Skeletal muscle cell (primary cell): Measurements from ENCODE around the gene EID2.

ENCODE experiments used
- DNase-seq: peaks from one replicate; pipeline ENCODE4 v3.0.0-alpha.2; 2010; ENCODE audit warnings: low read depth
- H3K4me3 ChIP-seq: 2 replicates; pipeline ENCODE4 v1.5.1; 2011; ENCODE audit warnings: low read depth, mild to moderate bottlenecking, control low read depth, low read length, moderate library complexity

The EID2 gene, protein sequence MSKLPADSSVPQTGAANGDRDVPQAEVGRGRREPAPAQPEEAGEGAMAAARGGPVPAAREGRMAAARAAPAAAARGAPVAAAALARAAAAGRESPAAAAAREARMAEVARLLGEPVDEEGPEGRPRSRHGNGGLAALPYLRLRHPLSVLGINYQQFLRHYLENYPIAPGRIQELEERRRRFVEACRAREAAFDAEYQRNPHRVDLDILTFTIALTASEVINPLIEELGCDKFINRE

DNA sequence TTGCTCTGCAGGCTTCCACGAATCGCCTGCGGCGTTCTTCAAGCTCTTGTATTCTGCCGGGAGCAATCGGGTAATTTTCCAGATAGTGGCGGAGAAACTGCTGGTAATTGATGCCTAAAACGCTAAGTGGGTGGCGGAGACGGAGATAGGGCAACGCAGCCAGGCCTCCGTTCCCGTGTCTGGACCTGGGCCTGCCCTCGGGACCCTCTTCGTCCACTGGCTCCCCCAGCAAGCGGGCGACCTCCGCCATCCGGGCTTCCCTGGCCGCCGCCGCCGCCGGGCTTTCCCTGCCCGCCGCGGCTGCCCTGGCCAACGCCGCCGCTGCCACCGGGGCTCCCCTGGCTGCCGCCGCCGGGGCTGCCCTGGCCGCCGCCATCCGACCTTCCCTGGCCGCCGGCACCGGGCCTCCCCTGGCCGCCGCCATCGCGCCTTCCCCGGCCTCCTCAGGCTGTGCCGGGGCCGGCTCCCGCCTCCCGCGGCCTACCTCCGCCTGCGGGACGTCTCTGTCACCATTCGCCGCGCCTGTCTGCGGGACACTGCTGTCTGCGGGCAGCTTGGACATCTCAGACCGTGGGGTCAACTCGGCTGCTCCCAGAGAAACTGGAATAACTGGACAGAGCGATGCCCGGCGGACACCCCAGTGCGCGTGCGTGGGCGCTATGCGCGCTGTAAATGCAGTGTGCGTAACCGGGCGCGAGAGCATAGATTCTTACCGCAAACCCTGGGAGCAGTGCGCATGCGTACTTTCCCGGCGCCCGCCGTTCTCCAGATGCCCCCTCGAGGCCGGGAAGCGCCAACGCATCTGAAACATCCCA lies at the start of gene EID2:
TSS of gene EID2 (minus strand) at position 644 of the 815 bp plus-strand sequence. CDS start at position 562, 82 bp downstream.
- peak; percentile 73 for DNase-seq
- H3K4me3 ChIP-seq = peak within 1 kb of the TSS; percentile 85

DNA sequence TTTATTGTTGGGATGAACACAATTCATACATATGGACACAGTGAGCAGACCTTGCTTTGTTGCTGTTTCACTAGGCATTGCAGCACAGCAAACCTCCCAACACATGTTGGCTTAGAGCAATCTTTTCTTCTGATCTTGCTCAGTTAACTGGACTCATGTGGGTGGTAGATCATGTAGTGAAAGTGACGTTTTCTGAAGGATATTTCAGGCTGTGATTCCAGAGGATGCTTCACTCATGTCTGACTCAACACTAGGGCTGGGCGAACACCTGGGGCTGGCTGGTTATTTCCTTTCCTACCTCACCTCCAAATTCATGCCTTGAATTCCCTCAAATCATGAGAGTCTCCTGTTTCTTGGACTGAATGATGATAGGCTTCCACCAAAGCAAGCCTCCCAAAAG lies 48.1 kb upstream of the EID2 start:
- no peak for DNase-seq
- H3K4me3 ChIP-seq = no peak overlapping the region

DNA sequence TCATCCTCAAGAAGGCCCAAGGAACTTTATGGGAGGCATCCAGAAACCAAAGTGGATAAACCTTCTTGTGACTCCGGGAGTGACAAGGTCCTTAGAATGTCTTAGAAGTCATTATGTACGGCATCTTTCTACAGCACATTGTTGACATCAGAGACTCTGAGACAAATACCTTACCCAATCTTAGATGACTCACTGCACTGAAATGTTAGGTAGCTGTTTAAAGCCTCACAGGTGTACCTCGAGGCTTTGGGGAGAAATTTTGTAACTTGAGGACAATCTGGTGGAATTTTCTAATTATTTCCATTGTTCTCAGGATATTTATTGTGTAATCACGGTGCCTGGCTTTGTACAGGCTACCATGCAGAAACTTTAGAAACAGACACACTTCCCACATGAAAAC lies 47.5 kb upstream of the EID2 start:
- no peak overlapping the region for H3K4me3 ChIP-seq
- no peak for DNase-seq

DNA sequence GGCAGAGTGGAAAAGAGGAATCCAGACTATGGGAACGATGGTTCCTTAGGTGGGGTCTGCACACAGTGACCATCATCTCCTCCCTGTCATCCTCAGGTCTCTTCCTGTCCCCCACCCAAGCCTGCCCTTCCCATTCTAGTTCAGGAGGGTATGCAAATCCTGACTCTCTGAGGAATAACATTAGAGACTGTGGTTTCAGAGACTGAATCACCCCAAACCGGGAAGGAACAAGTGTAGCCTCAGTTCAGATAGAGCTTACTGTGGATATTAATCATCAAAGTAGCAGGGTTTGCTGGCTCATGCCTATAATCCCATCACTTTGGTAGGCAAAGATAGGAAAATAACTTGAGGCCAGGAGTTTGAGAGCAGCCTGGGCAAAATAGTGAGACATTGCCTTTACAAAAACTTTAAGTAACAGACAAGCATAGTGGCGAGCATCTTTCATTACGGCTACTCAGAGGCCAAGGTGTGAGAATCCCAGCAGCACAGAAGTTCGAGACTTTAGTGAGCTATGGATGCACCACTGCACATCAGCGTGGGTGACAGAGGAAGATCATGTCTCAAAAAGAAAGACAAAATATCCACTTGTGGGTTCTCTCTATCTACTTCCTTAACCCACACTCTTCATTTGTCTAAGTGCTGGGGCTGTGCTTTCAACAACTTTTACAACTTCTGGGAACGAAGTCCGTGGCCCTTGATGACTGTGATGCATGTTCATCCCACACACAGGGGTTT lies 43.1 kb upstream of the EID2 start:
- DNase-seq = no peak

DNA sequence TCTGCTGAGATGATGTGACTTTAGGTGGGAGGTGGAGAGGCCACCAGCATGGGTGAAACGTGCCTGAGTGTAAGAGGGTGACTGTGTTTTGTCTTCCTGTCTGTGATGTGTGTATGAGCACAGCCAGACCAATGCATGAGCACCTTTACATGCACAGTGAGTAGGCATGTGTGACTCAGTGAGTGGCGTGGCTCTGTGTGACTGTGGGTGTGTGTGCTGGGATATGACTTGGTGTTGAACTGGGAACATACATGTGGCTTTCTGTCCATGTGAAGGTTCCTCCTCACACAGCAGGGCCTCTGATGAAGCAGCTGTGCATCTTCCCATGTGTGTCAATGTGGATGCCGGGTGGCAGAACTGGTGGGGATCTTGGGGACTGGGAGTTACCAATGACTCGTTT lies 42.5 kb upstream of the EID2 start:
- DNase-seq = no peak

More for the DNA sequence above, 43.1 kb upstream of the EID2 start:
- H3K4me3 ChIP-seq = no peak overlapping the region

DNA sequence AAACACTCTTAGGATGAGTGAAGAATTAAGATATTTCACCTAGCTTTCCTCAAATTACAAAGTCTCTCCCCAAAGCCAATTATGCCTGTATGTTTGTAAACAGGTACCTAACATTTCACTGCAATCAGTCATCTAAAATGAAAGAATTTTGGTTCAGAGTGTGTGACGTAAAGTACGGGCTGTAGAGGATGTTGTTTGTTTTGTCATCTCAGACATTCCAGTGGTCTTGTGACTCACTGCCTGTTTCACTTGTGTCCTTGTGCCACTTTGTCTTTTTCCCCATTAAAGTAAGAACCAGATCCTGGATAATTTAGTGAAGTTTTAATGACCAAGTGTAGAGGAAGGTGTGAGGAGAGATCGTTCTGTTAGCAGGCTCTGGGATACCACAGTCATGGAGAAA lies 28.6 kb upstream of the EID2 start:
- DNase-seq = no peak
- no peak overlapping the region for H3K4me3 ChIP-seq

More for the DNA sequence above, 42.5 kb upstream of the EID2 start:
- H3K4me3 ChIP-seq = no peak overlapping the region

DNA sequence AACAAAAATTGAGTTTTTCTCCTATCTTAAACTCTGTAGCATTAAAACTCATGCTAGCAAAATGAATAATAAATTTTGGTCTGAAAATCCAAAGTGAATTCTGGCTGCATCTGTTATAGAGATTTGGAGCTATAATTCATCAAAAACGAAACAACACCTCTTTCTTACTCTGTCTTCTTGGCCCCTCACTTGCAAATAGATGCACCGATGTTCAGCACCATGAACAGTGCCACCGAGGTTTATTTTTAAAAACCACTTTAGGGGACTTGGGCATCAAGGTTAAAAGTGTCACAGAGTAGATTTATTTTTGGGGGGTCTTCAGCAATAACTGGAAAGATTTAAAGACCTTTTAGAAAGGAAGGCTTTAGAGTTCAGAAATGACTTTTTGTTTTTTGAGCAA lies 26.1 kb upstream of the EID2 start:
- no peak overlapping the region for H3K4me3 ChIP-seq
- DNase-seq = no peak

DNA sequence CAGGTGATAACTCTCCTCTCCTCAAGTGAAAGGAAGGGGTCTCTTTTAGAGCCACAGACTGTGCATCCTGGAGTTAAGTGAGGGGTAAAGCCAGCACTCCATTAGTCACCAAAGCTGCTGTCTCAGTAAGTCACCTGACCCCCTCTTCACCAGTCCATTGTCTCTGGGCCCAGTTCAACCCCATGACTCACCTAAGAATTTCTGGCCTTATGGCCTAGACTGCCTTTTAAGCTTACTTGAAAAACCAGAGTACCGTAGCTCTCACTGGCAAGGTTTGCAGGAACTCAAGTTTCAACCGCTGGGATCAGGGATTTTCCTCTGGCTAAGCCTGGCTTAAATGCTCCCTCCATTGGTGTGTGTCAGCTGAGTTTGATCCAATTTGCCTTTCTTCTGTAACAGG lies 23.4 kb upstream of the EID2 start:
- DNase-seq = no peak
- no peak overlapping the region for H3K4me3 ChIP-seq

DNA sequence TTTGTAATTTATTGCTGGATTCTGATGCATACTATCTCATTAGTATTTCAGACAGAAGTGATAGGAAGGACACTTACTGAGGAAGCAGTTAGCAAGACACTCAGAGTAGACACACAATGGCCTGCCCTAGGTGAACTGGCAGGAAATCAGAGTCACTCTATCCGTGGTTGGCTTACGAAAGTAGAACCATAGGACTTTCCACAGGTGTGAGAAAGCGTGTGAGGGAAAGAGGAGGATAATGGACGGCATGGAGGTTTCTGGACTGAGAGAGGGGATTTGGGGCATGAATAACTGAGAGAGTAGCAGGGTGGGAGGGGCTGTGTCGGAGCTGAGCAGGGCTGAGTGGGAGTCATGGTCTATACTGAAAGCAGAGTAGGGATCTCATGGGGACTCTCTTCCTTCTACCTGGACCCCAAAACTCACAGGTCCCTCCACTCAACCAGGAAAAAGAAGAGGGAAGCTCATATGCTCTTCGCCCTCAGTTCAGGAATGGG lies 18.7 kb upstream of the EID2 start:
- H3K4me3 ChIP-seq = no peak overlapping the region
- no peak for DNase-seq

DNA sequence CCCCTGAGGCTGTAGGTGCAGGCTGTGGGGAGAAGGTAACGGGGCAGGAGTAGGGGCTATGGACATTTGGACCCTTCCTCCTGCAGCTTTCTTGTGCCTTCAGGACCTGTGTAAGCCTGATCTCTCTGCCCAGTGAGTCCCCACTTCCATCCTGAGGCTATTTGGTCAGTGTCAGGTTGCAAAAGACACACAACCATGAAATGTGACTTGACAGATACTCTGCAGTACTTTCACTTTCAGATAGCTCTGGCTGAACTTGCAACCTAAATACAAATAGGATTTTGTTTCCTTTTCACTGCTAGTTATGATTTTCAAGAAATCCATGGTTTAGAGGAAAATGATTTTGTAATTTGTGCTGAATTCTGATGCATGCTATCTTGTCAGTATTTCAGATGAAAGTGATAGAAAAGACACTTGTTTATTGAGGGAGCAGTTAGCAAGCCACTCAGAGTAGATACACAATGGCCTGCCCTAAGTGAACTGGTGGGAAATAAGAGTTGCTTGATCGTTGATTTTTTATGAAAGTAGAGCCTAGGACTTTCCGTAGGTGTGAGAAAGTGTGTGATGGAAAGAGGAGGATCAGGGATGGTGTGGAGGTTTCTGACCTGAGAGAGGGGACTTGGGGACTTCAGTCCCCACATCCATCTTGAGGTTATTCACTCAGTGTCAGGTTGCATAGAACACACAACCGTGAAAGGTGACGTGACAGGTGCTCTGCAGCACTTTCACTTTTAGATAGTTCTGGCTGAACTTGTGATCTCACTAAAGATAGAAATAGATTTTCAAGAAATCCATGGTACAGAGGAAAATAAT lies 18.1 kb upstream of the EID2 start:
- no peak for DNase-seq
- no peak overlapping the region for H3K4me3 ChIP-seq

DNA sequence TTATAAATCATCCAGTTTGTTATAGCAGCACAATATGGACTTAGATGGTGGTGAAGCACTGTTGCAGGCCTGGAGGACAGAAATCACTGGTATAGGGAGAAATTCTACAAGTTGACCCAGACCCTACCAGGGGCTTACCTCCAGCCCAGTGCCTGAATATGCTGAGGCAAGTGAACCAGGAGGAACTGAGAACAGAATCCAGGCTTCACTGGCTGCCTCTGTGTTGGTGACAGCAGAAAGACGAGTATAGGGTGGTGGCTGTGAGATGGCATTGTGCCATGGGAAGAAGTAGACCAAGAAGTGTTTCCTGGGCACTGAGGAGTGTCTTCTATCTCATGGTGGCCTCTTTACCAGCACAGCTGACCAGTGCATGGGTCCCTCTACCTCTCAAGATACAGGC lies 15.9 kb upstream of the EID2 start:
- no peak overlapping the region for H3K4me3 ChIP-seq
- DNase-seq = no peak

DNA sequence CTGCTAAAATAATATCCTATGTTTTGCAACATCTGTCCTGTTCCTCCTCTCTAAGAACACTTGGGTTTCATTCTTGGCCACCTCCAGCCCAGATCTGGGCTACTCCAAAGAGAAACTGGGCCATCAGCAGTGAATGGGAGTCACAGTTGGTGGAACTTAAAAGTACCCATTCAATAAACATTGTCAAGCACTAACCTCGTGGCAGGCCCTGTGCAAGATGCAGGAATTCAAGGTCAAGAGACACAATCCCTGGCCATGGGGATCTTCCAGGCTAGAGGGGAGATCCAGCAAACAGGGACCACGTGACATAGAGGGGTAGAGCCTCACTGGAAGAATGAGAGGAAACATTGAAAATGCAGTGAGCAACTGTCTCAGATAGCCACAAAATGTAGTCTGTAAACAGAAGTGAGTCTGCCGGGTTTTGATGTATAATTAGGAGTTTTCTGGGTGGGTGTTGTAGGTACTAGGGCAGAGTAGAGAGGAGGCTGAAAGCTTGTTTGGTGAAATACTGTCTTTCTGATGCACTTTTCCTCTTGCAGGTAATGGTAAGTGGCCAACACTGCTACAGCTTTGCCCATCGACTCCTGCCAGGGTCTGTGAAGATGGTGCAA lies 14.8 kb upstream of the EID2 start:
- no peak overlapping the region for H3K4me3 ChIP-seq
- DNase-seq = no peak

DNA sequence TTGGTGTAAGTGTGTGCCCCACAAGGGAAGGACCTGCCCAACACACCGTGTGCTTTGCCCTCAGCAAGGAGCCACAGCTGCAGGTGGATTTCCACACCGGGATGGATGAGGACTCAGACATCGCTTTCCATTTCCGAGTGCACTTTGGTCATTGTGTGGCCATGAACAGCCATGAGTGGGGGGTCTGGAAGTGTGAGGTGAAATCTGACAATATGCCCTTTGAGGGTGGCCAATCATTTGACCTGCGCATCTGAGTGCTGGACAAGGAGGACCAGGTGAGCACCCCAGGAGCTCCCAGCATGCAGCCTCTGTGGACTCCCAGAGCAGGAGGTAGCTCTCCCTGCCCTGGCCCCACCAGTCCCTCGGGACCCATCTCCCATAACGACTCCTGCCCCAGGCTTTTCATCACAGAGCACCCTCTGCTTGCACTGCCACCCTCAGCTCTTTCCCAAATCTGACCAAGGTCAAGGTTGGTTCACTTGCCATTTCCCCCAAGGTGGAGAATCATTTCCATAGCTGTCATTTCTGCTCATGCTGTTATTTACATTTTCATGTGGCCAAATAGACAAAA lies 13.2 kb upstream of the EID2 start:
- DNase-seq = no peak
- no peak overlapping the region for H3K4me3 ChIP-seq

DNA sequence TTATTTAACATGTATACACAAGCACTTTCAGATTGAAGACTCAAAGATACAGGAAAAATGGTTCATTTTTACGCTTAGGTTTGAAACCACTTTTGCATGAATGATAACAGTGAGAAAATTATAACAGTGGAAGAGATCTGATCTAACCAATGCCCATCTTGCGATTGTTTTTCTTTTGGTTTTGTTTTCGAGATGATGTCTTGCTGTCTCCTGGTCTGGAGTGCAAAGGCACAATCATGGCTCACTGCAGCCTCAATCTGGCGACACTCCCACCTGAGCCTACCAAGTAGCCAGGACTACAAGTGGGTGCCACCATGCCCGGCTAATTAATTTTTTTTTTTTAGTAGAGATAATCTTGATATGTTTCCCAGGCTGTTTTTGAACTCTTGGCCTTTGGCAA lies 10.2 kb upstream of the EID2 start:
- H3K4me3 ChIP-seq = no peak overlapping the region
- no peak for DNase-seq

DNA sequence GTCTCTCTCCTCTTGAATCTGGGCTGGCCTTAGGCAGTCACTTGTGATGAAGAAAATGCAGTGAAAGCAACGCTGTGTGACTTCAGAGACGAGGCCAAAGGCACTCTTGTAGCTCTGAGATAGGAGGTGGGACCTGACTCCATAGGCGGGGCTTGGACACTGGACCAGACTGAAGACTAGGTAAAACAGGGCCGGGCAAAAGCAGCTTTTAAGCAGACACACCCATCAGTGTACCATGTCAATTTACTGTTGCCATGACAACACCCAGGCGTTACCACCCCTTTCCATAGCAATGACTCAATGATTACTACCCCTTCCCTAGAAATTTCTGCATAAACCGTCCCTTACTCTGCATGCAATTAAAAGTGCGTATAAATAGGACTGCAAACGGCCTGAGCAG lies 6.6 kb upstream of the EID2 start:
- DNase-seq = no peak
- no peak overlapping the region for H3K4me3 ChIP-seq

DNA sequence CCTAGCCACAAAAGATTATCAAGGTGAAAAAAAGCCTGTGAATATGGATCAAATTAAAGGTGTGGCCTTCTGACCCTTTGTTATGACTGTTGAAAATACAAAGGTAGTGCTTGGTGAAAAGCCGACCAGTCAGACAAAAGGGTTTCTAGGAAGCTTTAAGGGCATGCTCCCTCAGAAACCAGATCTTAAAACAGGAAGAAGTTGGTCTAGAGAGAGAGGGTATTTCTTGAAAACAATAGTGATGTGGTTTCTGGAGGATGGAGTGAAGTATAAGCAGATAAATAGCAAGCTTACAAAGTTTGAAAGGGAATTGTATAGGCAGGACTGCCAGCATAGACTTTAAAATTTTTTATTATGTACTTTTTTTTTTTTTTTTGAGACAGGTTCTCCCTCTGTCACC lies 5.0 kb upstream of the EID2 start:
- no peak overlapping the region for H3K4me3 ChIP-seq
- DNase-seq = no peak

DNA sequence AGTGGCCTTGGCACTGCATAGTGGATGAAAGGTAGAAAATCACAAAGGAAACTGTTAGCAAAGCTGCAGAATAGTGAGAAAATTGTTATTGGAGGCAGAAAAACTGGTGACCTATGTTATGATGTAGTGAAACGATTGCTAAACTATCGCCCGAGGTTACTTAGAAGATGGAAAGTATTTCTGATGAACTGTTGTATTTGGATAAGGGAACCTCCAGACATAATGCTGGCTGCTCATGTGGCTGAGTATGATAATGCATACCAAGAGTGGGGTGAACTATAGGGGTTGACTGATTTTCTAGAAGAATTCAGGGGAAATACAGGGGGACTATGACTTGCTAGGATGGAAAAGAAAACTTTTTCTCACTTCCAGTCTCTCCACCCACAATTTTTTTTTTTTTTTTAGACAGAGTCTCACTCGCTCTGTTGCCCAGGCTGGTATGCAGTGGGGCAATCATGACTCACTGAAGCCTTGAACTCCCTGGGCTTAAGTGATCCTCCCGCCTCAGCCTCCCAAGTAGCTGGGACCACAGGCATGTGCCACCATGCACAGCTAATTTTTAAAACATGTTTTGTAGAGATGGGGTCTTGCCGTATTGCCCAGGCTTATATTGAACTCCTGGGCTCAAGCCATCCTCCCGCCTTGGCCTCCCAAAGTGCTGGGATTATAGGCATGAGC lies 4.4 kb upstream of the EID2 start:
- no peak for DNase-seq
- no peak overlapping the region for H3K4me3 ChIP-seq

DNA sequence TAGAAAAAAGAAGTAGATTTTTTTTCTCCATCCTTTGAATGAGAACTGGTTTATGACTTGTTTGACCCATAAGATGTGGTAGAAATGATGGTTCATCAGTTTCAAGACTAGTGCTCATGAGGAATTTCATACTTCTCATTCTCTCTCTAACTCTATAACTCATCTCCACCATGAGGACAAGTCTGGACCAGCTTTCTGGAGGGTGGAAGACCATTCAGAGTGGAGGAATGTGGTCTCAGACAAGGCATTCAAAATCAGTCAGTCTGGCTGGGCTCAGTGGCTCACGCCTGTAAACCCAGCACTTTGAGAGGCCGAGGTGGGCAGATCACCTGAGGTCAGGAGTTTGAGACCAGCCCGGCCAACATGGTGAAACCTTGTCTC lies 3.5 kb upstream of the EID2 start:
- no peak for DNase-seq
- H3K4me3 ChIP-seq = no peak overlapping the region
